Ishikawa (cell line): ENCODE measurements around the gene C22orf31.

ENCODE experiments used
- EP300 ChIP-seq: IDR thresholded peaks from 2 replicates; pipeline ENCODE4 v1.6.1; 2012; ENCODE audit warnings: borderline replicate concordance
- FOXM1 ChIP-seq: IDR thresholded peaks from 2 replicates; pipeline ENCODE4 v1.6.1; 2012; ENCODE audit warnings: low read depth, borderline replicate concordance
- RAD21 ChIP-seq: IDR thresholded peaks from 2 replicates; pipeline ENCODE4 v1.6.1; 2012; ENCODE audit warnings: low read depth
- TCF12 ChIP-seq: IDR thresholded peaks from 2 replicates; pipeline ENCODE4 v1.6.1; 2012; ENCODE audit warnings: low read depth
- TEAD4 ChIP-seq: IDR thresholded peaks from 2 replicates; pipeline ENCODE4 v1.6.1; 2012
- YY1 ChIP-seq: IDR thresholded peaks from 2 replicates; pipeline ENCODE4 v1.6.1; 2012; ENCODE audit warnings: low read depth
- ZBTB7A ChIP-seq: IDR thresholded peaks from 2 replicates; pipeline ENCODE4 v1.6.1; 2012; ENCODE audit warnings: low read depth
- TF ChIP-seq, protein P1 (sequence below): IDR thresholded peaks from 2 replicates; pipeline ENCODE4 v1.6.1; 2012; ENCODE audit warnings: low read depth, mild to moderate bottlenecking

DNA sequence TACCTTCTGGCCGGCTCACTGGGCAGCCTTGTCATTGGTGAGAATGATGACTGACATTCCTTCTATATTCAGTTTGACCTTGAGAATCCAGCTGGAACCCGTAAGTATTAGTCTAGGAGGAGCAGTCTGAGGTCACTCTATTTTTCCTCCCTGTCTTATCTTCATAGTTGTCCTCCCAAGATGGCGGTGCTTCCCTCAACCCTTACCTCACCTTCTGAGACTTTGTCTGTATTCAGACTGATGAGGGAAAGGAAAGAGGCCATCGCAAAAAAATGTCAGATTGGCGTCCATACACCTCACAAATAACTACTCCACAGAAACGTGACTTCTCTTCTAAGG is 17.2 kb upstream of the C22orf31 start:
- TF ChIP-seq RAD21 (no peak), TEAD4 (no peak), TCF12 (no peak), YY1 (no peak), FOXM1 (no peak), EP300 (no peak), ZBTB7A (no peak)
- TF ChIP-seq, protein P1, sequence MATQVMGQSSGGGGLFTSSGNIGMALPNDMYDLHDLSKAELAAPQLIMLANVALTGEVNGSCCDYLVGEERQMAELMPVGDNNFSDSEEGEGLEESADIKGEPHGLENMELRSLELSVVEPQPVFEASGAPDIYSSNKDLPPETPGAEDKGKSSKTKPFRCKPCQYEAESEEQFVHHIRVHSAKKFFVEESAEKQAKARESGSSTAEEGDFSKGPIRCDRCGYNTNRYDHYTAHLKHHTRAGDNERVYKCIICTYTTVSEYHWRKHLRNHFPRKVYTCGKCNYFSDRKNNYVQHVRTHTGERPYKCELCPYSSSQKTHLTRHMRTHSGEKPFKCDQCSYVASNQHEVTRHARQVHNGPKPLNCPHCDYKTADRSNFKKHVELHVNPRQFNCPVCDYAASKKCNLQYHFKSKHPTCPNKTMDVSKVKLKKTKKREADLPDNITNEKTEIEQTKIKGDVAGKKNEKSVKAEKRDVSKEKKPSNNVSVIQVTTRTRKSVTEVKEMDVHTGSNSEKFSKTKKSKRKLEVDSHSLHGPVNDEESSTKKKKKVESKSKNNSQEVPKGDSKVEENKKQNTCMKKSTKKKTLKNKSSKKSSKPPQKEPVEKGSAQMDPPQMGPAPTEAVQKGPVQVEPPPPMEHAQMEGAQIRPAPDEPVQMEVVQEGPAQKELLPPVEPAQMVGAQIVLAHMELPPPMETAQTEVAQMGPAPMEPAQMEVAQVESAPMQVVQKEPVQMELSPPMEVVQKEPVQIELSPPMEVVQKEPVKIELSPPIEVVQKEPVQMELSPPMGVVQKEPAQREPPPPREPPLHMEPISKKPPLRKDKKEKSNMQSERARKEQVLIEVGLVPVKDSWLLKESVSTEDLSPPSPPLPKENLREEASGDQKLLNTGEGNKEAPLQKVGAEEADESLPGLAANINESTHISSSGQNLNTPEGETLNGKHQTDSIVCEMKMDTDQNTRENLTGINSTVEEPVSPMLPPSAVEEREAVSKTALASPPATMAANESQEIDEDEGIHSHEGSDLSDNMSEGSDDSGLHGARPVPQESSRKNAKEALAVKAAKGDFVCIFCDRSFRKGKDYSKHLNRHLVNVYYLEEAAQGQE: no peak
